ENCODE measurements around the gene FOXP1.

DNA sequence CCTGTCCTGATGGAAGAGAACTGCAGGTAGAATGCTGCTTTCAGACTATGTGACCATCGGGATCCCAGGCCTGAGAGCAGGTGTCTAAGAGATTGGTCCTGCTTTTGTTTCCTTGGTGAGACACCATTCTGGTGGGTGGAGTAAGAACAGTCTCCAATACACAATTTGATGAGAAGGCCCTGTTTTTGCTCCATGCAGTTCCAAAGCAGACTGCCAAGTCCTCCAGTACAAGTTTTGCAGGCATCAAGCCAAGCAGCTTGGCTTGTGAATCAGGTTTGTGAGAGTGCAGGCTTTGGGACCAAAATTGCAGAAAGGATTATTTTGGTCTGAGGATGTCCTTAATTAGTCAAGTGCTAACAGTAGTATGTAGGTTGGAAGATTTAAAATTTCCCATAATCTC, 381.6 kb downstream of the FOXP1 start:
- TF ChIP-seq TCF4 (CRISPR knock-in tag; IDR thresholded peaks at IDR 0.05; ENCODE audit: borderline replicate concordance) (no peak), ZFP3 (CRISPR knock-in tag; IDR thresholded peaks at IDR 0.05) (no peak), ZFP30 (CRISPR knock-in tag; IDR thresholded peaks at IDR 0.05) (no peak), ZNF70 (CRISPR knock-in tag; IDR thresholded peaks at IDR 0.05) (no peak), BACH2 (CRISPR knock-in tag; IDR thresholded peaks at IDR 0.05; ENCODE audit: borderline replicate concordance) (no peak), GLIS3 (CRISPR knock-in tag; IDR thresholded peaks at IDR 0.05) (no peak), ISL1 (CRISPR knock-in tag; IDR thresholded peaks at IDR 0.05) (no peak)
- TF ChIP-seq, protein P1, sequence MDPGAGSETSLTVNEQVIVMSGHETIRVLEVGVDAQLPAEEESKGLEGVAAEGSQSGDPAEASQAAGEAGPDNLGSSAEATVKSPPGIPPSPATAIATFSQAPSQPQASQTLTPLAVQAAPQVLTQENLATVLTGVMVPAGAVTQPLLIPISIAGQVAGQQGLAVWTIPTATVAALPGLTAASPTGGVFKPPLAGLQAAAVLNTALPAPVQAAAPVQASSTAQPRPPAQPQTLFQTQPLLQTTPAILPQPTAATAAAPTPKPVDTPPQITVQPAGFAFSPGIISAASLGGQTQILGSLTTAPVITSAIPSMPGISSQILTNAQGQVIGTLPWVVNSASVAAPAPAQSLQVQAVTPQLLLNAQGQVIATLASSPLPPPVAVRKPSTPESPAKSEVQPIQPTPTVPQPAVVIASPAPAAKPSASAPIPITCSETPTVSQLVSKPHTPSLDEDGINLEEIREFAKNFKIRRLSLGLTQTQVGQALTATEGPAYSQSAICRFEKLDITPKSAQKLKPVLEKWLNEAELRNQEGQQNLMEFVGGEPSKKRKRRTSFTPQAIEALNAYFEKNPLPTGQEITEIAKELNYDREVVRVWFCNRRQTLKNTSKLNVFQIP (CRISPR knock-in tag; IDR thresholded peaks at IDR 0.05; ENCODE audit: borderline replicate concordance, low read depth): no peak
- TF ChIP-seq, protein P2, sequence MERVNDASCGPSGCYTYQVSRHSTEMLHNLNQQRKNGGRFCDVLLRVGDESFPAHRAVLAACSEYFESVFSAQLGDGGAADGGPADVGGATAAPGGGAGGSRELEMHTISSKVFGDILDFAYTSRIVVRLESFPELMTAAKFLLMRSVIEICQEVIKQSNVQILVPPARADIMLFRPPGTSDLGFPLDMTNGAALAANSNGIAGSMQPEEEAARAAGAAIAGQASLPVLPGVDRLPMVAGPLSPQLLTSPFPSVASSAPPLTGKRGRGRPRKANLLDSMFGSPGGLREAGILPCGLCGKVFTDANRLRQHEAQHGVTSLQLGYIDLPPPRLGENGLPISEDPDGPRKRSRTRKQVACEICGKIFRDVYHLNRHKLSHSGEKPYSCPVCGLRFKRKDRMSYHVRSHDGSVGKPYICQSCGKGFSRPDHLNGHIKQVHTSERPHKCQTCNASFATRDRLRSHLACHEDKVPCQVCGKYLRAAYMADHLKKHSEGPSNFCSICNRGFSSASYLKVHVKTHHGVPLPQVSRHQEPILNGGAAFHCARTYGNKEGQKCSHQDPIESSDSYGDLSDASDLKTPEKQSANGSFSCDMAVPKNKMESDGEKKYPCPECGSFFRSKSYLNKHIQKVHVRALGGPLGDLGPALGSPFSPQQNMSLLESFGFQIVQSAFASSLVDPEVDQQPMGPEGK (CRISPR knock-in tag; IDR thresholded peaks at IDR 0.05; ENCODE audit: borderline replicate concordance): no peak

Measured in SK-N-SH treated with all-trans-retinoic acid at 6 μM for 48 hours (cell line).